Vagina (tissue), 2 donors: ENCODE measurements around the gene GAN. TPM values are rescaled to one million over a fixed set of nuclear protein-coding genes. Genes with fewer than 3 reads are reported as not detected.

Source experiments
- DNase-seq, 2 donors: peaks; one replicate each; pipeline ENCODE4 v3.0.0-alpha.2; 2017; ENCODE audit errors: extremely low spot score in 2 of 2
- H3K27ac ChIP-seq: fragments of 200-600 bp; sonication (generic); one replicate; pipeline ENCODE4 v1.5.1; 2019
- H3K27me3 ChIP-seq: fragments of 200-600 bp; sonication (generic); one replicate; pipeline ENCODE4 v1.5.1; 2019
- H3K36me3 ChIP-seq, 2 donors: fragments of 200-600 bp; sonication (generic); one replicate each; pipeline ENCODE4 v1.5.1; 2017 to 2019
- H3K4me1 ChIP-seq: fragments of 200-600 bp; sonication (generic); one replicate; pipeline ENCODE4 v1.5.1; 2019
- H3K4me3 ChIP-seq, 2 donors: fragments of 200-600 bp; sonication (generic); 1 replicate in 1 of 2; 2 replicates in 1 of 2; pipeline ENCODE4 v1.5.1; 2016 to 2019
- H3K9me3 ChIP-seq: fragments of 200-600 bp; sonication (generic); one replicate; pipeline ENCODE4 v1.5.1; 2019
- POLR2A ChIP-seq, 2 donors: fragments of 450-650 bp; IDR thresholded peaks; one replicate each; pipeline ENCODE4 v1.6.1; 2017; ENCODE audit warnings: antibody characterized with exemption in 2 of 2, mild to moderate bottlenecking in 2 of 2, moderate library complexity in 2 of 2
- POLR2AphosphoS5 ChIP-seq, 2 donors: sonication (generic); formaldehyde crosslinking; IDR thresholded peaks; one replicate each; pipeline ENCODE4 v1.9.0; 2017; ENCODE audit warnings: antibody characterized with exemption in 2 of 2, mild to moderate bottlenecking in 2 of 2, low read depth in 1 of 2; ENCODE audit not compliant: insufficient read depth in 1 of 2
- intact Hi-C: fragments of 100-400 bp; cut with DNase I; formaldehyde crosslinking; loops from one replicate; pipeline ENCODE4 v1.15.1; 2023
- total RNA-seq: library from RNA; depleted of rRNA; stranded (reverse); fragments of >200 nt; gene quantifications from one replicate; pipeline ENCODE4 v1.2.3, GENCODE V29; 2016
- TF ChIP-seq, protein P1 (sequence below), 3 experiments: fragments of 450-650 bp in 2 of 3; fragments of 200-600 bp in 1 of 3; sonication (generic) in 1 of 3; IDR thresholded peaks; one replicate each; pipeline ENCODE4 v1.5.1; 2017 to 2019; ENCODE audit warnings: antibody characterized with exemption in 3 of 3, mild to moderate bottlenecking in 2 of 3, moderate library complexity in 2 of 3

Gene GAN
- total RNA-seq, 1 donor from 2014 or later: 20.9 TPM

GRCh38 chr16:81437865-81438264 lies 123.1 kb downstream of the GAN start:
- Histone ChIP-seq H3K36me3 (no peaks in the 10 kb centered on the region), H3K9me3 (no peaks in the 10 kb centered on the region), H3K4me1 (no peaks in the 10 kb centered on the region), H3K4me3 (no peak overlapping the region), H3K27me3 (no peaks in the 10 kb centered on the region), H3K27ac (no peak overlapping the region)
- TF ChIP-seq POLR2A (IDR thresholded peaks at IDR 0.05) (no peak), POLR2AphosphoS5 (IDR thresholded peaks at IDR 0.05; ENCODE audit: insufficient read depth in 1 of 2, low read depth in 1 of 2) (no peak)
- TF ChIP-seq, protein P1, sequence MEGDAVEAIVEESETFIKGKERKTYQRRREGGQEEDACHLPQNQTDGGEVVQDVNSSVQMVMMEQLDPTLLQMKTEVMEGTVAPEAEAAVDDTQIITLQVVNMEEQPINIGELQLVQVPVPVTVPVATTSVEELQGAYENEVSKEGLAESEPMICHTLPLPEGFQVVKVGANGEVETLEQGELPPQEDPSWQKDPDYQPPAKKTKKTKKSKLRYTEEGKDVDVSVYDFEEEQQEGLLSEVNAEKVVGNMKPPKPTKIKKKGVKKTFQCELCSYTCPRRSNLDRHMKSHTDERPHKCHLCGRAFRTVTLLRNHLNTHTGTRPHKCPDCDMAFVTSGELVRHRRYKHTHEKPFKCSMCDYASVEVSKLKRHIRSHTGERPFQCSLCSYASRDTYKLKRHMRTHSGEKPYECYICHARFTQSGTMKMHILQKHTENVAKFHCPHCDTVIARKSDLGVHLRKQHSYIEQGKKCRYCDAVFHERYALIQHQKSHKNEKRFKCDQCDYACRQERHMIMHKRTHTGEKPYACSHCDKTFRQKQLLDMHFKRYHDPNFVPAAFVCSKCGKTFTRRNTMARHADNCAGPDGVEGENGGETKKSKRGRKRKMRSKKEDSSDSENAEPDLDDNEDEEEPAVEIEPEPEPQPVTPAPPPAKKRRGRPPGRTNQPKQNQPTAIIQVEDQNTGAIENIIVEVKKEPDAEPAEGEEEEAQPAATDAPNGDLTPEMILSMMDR (IDR thresholded peaks at IDR 0.05): no peak
- intact Hi-C loops: no loop called here
- no peak for DNase-seq

Other genes starting within 250 kb of the GAN start
- gene C16orf46, start 237.7 kb upstream of the GAN start, total RNA-seq: 1.2 TPM
- 27.0 TPM for gene GCSH, start 218.6 kb upstream of the GAN start, total RNA-seq
- gene BCO1, start 76.3 kb upstream of the GAN start, total RNA-seq: not detected
- gene CMIP, start 129.8 kb downstream of the GAN start, total RNA-seq: 66.3 TPM